HepG2 (cell line): ENCODE results near the gene COG1. TPM values are rescaled to one million over a fixed set of nuclear protein-coding genes. Genes with fewer than 3 reads are reported as not detected.
A peak's percentile ranks its signal among the peaks of the same experiment; 100 is the strongest.

ENCODE experiments used
- ADNP ChIP-seq: sonication (generic); formaldehyde crosslinking; IDR thresholded peaks from 2 replicates; pipeline ENCODE4 v1.4.0; 2020; ENCODE audit warnings: missing genetic modification reagents
- ARID5B ChIP-seq: IDR thresholded peaks from 2 replicates; pipeline ENCODE4 v1.4.0; 2020; ENCODE audit warnings: mild to moderate bottlenecking, missing genetic modification reagents
- CCDC6 ChIP-seq: sonication (generic); formaldehyde crosslinking; IDR thresholded peaks from 2 replicates; pipeline ENCODE4 v1.8.1; 2022; ENCODE audit warnings: mild to moderate bottlenecking, missing genetic modification reagents, moderate library complexity
- CHD2 ChIP-seq: IDR thresholded peaks from 2 replicates; pipeline ENCODE4 v1.6.1; 2011; ENCODE audit warnings: low read depth, low read length, improper control_type of control experiment
- CHD4 ChIP-seq: fragments of 200-600 bp; sonication (generic); IDR thresholded peaks from 2 replicates; pipeline ENCODE4 v1.7.0; 2017; ENCODE audit warnings: mild to moderate bottlenecking, low read length, borderline replicate concordance
- EP300 ChIP-seq, 3 experiments: sonication (generic) in 1 of 3; formaldehyde crosslinking in 1 of 3; IDR thresholded peaks; 2 replicates each; pipeline versions ENCODE4 v1.5.1 to v1.6.1; 2011 to 2020; ENCODE audit warnings: low read depth in 2 of 3, low read length in 2 of 3, borderline replicate concordance in 1 of 3, improper control_type of control experiment in 1 of 3, mild to moderate bottlenecking in 1 of 3, missing genetic modification reagents in 1 of 3, moderate library complexity in 1 of 3
- HNRNPL ChIP-seq: fragments of 200-400 bp; formaldehyde crosslinking; IDR thresholded peaks from 2 replicates; pipeline ENCODE4 v1.6.1; 2017; ENCODE audit warnings: mild to moderate bottlenecking, low read depth, low read length
- NAIF1 ChIP-seq: sonication (generic); formaldehyde crosslinking; IDR thresholded peaks from 2 replicates; pipeline ENCODE4 v1.5.0; 2020; ENCODE audit warnings: mild to moderate bottlenecking, missing genetic modification reagents, borderline replicate concordance
- NCOA5 ChIP-seq: sonication (generic); formaldehyde crosslinking; IDR thresholded peaks from 2 replicates; pipeline ENCODE4 v1.4.0; 2020; ENCODE audit warnings: missing genetic modification reagents
- NR3C1 ChIP-seq: sonication (generic); formaldehyde crosslinking; IDR thresholded peaks from 2 replicates; pipeline ENCODE4 v1.4.0; 2020; ENCODE audit warnings: missing genetic modification reagents
- PHF5A ChIP-seq: IDR thresholded peaks from one replicate; pipeline ENCODE4 v1.6.1; 2018; ENCODE audit warnings: low read depth, missing genetic modification reagents; ENCODE audit not compliant: unreplicated experiment
- REPIN1 ChIP-seq: sonication (generic); formaldehyde crosslinking; IDR thresholded peaks from 2 replicates; pipeline ENCODE4 v1.8.0; 2022; ENCODE audit warnings: missing genetic modification reagents, low read depth, mild to moderate bottlenecking, borderline replicate concordance
- RFXAP ChIP-seq: sonication (generic); formaldehyde crosslinking; IDR thresholded peaks from 2 replicates; pipeline ENCODE4 v1.4.0; 2020; ENCODE audit warnings: missing genetic modification reagents, borderline replicate concordance
- SOX13 ChIP-seq, 3 experiments: fragments of 450-650 bp in 1 of 3; sonication (generic) in 1 of 3; formaldehyde crosslinking in 1 of 3; IDR thresholded peaks in 2 of 3; conservative IDR thresholded peaks in 1 of 3; 2 replicates each; pipeline versions ENCODE4 v1.5.0 to v1.6.1; 2016 to 2020; ENCODE audit warnings: antibody characterized with exemption in 1 of 3, mild to moderate bottlenecking in 1 of 3, missing compliant biosample characterization in 1 of 3, missing genetic modification reagents in 1 of 3, moderate library complexity in 1 of 3
- TBP ChIP-seq: sonication (generic); formaldehyde crosslinking; IDR thresholded peaks from 2 replicates; pipeline ENCODE4 v1.5.0; 2020; ENCODE audit warnings: missing genetic modification reagents
- WIZ ChIP-seq: sonication (generic); formaldehyde crosslinking; IDR thresholded peaks from 2 replicates; pipeline ENCODE4 v1.5.1; 2020; ENCODE audit warnings: mild to moderate bottlenecking, missing genetic modification reagents
- ZBTB46 ChIP-seq: sonication (generic); formaldehyde crosslinking; IDR thresholded peaks from 2 replicates; pipeline ENCODE4 v1.4.0; 2020; ENCODE audit warnings: mild to moderate bottlenecking, missing genetic modification reagents, borderline replicate concordance
- ZFP41 ChIP-seq: sonication (generic); formaldehyde crosslinking; IDR thresholded peaks from 2 replicates; pipeline ENCODE4 v1.4.0; 2020; ENCODE audit warnings: mild to moderate bottlenecking, missing genetic modification reagents, borderline replicate concordance
- ZNF225 ChIP-seq: sonication (generic); formaldehyde crosslinking; IDR thresholded peaks from 2 replicates; pipeline ENCODE4 v1.4.0; 2020; ENCODE audit warnings: mild to moderate bottlenecking, missing genetic modification reagents
- ZNF354B ChIP-seq: sonication (generic); formaldehyde crosslinking; IDR thresholded peaks from 2 replicates; pipeline ENCODE4 v1.8.0; 2022; ENCODE audit warnings: mild to moderate bottlenecking, missing genetic modification reagents
- ZNF441 ChIP-seq: sonication (generic); formaldehyde crosslinking; IDR thresholded peaks from 2 replicates; pipeline ENCODE4 v1.7.0; 2021; ENCODE audit warnings: missing genetic modification reagents, borderline replicate concordance
- ZNF484 ChIP-seq: sonication (generic); formaldehyde crosslinking; IDR thresholded peaks from 2 replicates; pipeline ENCODE4 v1.5.1; 2020; ENCODE audit warnings: mild to moderate bottlenecking, low read depth, missing genetic modification reagents, borderline replicate concordance
- ZNF496 ChIP-seq: sonication (generic); formaldehyde crosslinking; IDR thresholded peaks from 2 replicates; pipeline ENCODE4 v1.8.1; 2023; ENCODE audit warnings: mild to moderate bottlenecking, moderate library complexity, missing genetic modification reagents; ENCODE audit not compliant: insufficient replicate concordance
- ZNF724P ChIP-seq: sonication (generic); formaldehyde crosslinking; IDR thresholded peaks from 2 replicates; pipeline ENCODE4 v1.8.0; 2022; ENCODE audit warnings: missing genetic modification reagents, borderline replicate concordance
- polyA plus RNA-seq, 8 experiments: library from polyadenylated mRNA; depleted of rRNA in 3 of 8; stranded (reverse) in 7 of 8; unstranded in 1 of 8; fragments of >200 nt; fragmentation: Illumina TruSeq in 4 of 8; extraction: Trizol in 4 of 8; gene quantifications; 2 replicates each; pipeline versions ENCODE4 v1.2.1 to v1.2.3, GENCODE V29; 2011 to 2016; ENCODE audit warnings: low read depth in 4 of 8, missing spikeins in 1 of 8, mixed read lengths in 1 of 8; ENCODE audit not compliant: insufficient read depth in 1 of 8
- total RNA-seq, 5 experiments: library from RNA; depleted of rRNA; stranded (reverse); fragments of >200 nt; fragmentation: Illumina TruSeq; extraction: Trizol; gene quantifications; 2 replicates each; pipeline ENCODE4 v1.2.3, GENCODE V29; 2016; ENCODE audit warnings: low read depth in 1 of 5

COG1 gene
- total and polyA plus RNA-seq, 2 of the 13 experiments (the other 11 are each of a cell fraction or from before 2014, with no cell fraction given) = 36.6 to 39.7 TPM

- TF ChIP-seq ZNF225 = no peak
- no peak for TF ChIP-seq PHF5A (CRISPR knock-in tag)
- peak; percentile 53; the same call in 1 of the 2 replicates for TF ChIP-seq CHD2
- no peak for TF ChIP-seq NCOA5 (CRISPR knock-in tag)
- no peak for TF ChIP-seq ZNF354B (CRISPR knock-in tag)
- no peak for TF ChIP-seq ZFP41 (CRISPR knock-in tag)
- no peak for TF ChIP-seq HNRNPL
- no peak for TF ChIP-seq ADNP
- no peak for TF ChIP-seq ZNF496 (CRISPR knock-in tag)
- no peak for TF ChIP-seq TBP (CRISPR knock-in tag)
- TF ChIP-seq SOX13 (IDR thresholded peaks at IDR 0.05) = peak; percentile 47; the same call in 1 of the 2 replicates
- peak in 1 of 2 experiments; percentile 90; a peak in 2 of 4 replicates for TF ChIP-seq SOX13 (CRISPR knock-in tag; conservative IDR thresholded peaks at IDR 0.05 in 1 of 2, IDR thresholded peaks at IDR 0.05 in 1 of 2)
- no peak for TF ChIP-seq NAIF1 (CRISPR knock-in tag)
- no peak for TF ChIP-seq ZBTB46 (CRISPR knock-in tag)
- no peak for TF ChIP-seq WIZ
- no peak for TF ChIP-seq NR3C1 (CRISPR knock-in tag)
- TF ChIP-seq ARID5B = peak; percentile 68
- no peak for TF ChIP-seq REPIN1 (CRISPR knock-in tag)
- TF ChIP-seq CCDC6 = no peak
- peak; percentile 51; the same call in 1 of the 2 replicates for TF ChIP-seq CHD4
- TF ChIP-seq EP300 (IDR thresholded peaks at IDR 0.05; ENCODE audit: low read depth in 2 of 2, low read length in 2 of 2) = peak in 1 of 2 experiments; percentile 38; a peak in 1 of 4 replicates
- no peak for TF ChIP-seq EP300 (CRISPR knock-in tag; IDR thresholded peaks at IDR 0.05; ENCODE audit: borderline replicate concordance)
- no peak for TF ChIP-seq RFXAP (CRISPR knock-in tag)
- no peak for TF ChIP-seq ZNF484 (CRISPR knock-in tag)
- TF ChIP-seq ZNF441 (CRISPR knock-in tag) = no peak
- TF ChIP-seq ZNF724P = no peak
Measured at GRCh38 chr17:73151916-73152632, 40.8 kb upstream of the COG1 start (continued).
